ENCODE results near the gene ZNF782.

Gene ZNF782

DNA sequence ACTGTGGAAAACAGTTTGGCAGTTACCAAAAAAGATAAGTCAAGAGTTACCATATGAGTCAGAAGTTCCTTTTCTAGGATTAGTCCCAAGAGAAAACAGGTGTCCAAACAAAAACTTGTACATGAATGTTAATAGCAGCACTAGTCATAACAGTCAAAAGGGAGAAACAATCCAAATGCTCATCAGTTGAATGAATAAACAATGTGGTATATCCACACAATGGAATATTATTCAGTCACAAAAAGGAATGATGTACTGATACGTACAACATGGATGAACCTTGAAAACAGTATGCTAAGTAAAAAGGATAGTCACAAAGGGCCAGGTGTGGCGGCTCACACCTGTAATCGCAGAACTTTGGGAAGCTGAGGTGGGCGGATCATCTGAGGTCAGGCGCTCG, 84.3 kb downstream of the ZNF782 start:
- no peak for DNase-seq (ENCODE audit: low read depth, low spot score)
- POLR2A ChIA-PET: no interaction called here
- CTCF ChIA-PET: no interaction called here
- no peak overlapping the region for H3K4me3 ChIP-seq (ENCODE audit: low read depth, low read length)
- no peak for TF ChIP-seq CTCF (IDR thresholded peaks at IDR 0.05; ENCODE audit: insufficient read depth, low read length, missing control alignments)

Data from AG04449 (cell line).